GM03348 (cell line): ENCODE data around the gene VWF.
A peak's percentile ranks its signal among the peaks of the same experiment; 100 is the strongest.
"Not testable (repeated sequence)": the region's sequence is repeated elsewhere in the genome, so short reads cannot be mapped to it uniquely, and the experiment has no call there.

Experiments
- DNase-seq: peaks from one replicate; pipeline ENCODE4 v3.0.0; 2012; ENCODE audit warnings: low spot score

The VWF gene

GRCh38 chr12:6104027-6104426 lies 20.4 kb downstream of the VWF start:
- DNase-seq = no peak

- DNase-seq = not testable (repeated sequence)
These were observed 22.4 kb downstream of the VWF start for GRCh38 chr12:6102021-6102420.

GRCh38 chr12:6099316-6099715 lies 25.2 kb downstream of the VWF start:
- DNase-seq = no peak

- DNase-seq = peak; percentile 44
These were observed 27.1 kb downstream of the VWF start for GRCh38 chr12:6097411-6097810.

- DNase-seq = no peak
These were observed 27.9 kb downstream of the VWF start for GRCh38 chr12:6096527-6096926.

- DNase-seq = no peak
These were observed 29.2 kb downstream of the VWF start for GRCh38 chr12:6095269-6095668.

- no peak for DNase-seq
These were observed 30.7 kb downstream of the VWF start for GRCh38 chr12:6093764-6094163.

GRCh38 chr12:6092784-6093722 lies 31.4 kb downstream of the VWF start:
- DNase-seq = peak; percentile 92

GRCh38 chr12:6091786-6092566 lies 32.5 kb downstream of the VWF start:
- no peak for DNase-seq

GRCh38 chr12:6090803-6091202 lies 33.7 kb downstream of the VWF start:
- no peak for DNase-seq

- no peak for DNase-seq
These were observed 35.3 kb downstream of the VWF start for GRCh38 chr12:6088921-6089747.

GRCh38 chr12:6086316-6086715 lies 38.2 kb downstream of the VWF start:
- DNase-seq = no peak

GRCh38 chr12:6085841-6086240 lies 38.6 kb downstream of the VWF start:
- no peak for DNase-seq

- DNase-seq = peak; percentile 64
These were observed 39.5 kb downstream of the VWF start for GRCh38 chr12:6084969-6085450.

- DNase-seq = peak; percentile 59
These were observed 40.1 kb downstream of the VWF start for GRCh38 chr12:6084261-6084968.

- no peak for DNase-seq
These were observed 40.9 kb downstream of the VWF start for GRCh38 chr12:6083601-6084000.

GRCh38 chr12:6082613-6083012 lies 41.9 kb downstream of the VWF start:
- no peak for DNase-seq

GRCh38 chr12:6080149-6081045 lies 44.1 kb downstream of the VWF start:
- no peak for DNase-seq

- DNase-seq = peak; percentile 36
These were observed 45.9 kb downstream of the VWF start for GRCh38 chr12:6078398-6079096.

GRCh38 chr12:6077692-6078083 lies 46.8 kb downstream of the VWF start:
- no peak for DNase-seq
